ENCODE measurements around the gene MFAP2.

MFAP2 gene

DNA sequence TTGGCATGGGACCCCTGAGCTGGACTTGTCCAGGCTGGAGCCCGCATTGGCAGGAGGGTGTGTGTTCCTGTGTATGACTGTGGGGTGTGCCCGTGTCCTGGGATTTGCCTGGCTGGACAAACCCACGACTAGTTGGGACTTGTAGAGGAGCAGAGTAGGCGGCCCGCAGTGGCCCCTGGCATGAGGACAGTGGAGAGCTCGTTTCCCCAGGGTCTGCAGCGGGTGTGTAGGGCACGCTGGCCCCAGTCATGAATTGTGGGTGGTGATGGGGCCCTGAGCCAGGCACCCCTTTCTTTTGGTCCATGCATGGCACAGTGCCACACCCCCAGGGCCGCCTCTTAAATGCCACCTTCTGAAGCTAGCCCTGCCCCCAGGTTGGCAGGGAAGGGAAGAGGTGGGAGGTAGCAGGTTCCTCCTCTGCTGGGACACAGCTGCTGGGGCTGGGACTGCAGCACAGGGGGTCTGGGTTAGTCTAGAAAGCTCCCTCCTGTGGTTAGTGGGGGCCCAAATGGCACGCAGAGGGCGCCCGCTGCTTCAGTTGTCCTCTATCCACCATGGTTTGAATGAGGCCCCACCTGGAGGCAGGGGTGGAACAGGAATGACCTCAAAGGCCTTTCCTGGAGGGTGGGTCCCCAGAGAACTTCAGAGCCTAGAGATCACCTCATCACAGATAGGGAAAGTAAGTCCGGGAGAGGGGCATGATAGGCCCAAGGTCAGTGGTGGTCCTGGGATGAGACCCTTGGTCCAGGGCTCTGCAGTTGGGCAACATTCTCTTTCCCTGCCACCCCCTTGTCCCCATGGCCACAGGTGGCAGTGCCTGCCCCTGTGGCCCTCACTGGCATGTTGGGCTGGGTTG, 54.6 kb downstream of the MFAP2 start:
- Histone ChIP-seq H3K9ac (ENCODE audit: low read depth, low read length) (no peak overlapping the region), H3K4me3 (ENCODE audit: low read depth, low read length) (no peak overlapping the region), H3K27ac (ENCODE audit: low read depth, low read length) (no peak overlapping the region), H3K4me1 (ENCODE audit: control insufficient read depth, insufficient read depth, low read length) (peaks cover 14% of the 10 kb centered on the region), H3K9me3 (ENCODE audit: control insufficient read depth, insufficient read depth, low read length) (no peaks in the 10 kb centered on the region), H3K36me3 (ENCODE audit: control insufficient read depth, insufficient read depth, low read length) (peaks cover 22% of the 10 kb centered on the region), H3K27me3 (ENCODE audit: control insufficient read depth, insufficient read depth, low read length) (no peaks in the 10 kb centered on the region)

DNA sequence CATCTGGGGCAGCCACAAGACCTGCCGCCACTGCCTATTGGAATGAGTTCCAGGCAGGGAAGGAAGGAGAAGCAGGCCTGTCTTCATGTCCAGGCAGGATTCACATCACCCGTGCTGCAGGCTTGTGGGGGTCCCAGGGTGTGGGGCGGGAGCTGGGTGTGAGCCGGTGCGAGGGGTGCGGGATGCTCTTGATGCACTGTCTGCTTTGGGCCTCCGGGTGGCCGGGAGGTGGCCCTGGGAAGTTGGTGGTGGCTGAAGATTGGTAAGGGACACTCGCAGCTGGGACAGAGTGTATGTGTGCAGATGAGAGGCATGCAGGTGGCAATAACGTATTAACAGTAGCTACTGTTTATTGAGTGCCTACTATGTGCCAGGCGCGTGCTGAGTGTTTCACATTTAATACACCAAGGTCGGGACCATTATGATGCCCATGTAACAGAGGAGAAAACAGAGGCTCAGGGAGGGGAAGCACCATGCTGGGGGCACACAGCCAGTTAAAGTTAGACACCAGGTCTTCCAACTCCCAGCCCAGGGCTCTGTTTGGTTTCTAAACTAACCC, 55.4 kb downstream of the MFAP2 start:
- Histone ChIP-seq H3K9ac (ENCODE audit: low read depth, low read length) (no peak overlapping the region), H3K27me3 (ENCODE audit: control insufficient read depth, insufficient read depth, low read length) (no peaks in the 10 kb centered on the region), H3K27ac (ENCODE audit: low read depth, low read length) (no peak overlapping the region), H3K9me3 (ENCODE audit: control insufficient read depth, insufficient read depth, low read length) (no peaks in the 10 kb centered on the region), H3K36me3 (ENCODE audit: control insufficient read depth, insufficient read depth, low read length) (peaks cover 15% of the 10 kb centered on the region), H3K4me1 (ENCODE audit: control insufficient read depth, insufficient read depth, low read length) (peaks cover 14% of the 10 kb centered on the region), H3K4me3 (ENCODE audit: low read depth, low read length) (no peak overlapping the region)
